Activated effector memory CD4-positive, alpha-beta T cell treated with Interleukin-2 at 50 U/mL for 16 hours (primary cell): ENCODE results near the gene JAM2.
"Not testable (repeated sequence)": the region's sequence is repeated elsewhere in the genome, so short reads cannot be mapped to it uniquely, and the experiment has no call there.

ENCODE experiments used
- DNase-seq: peaks from one replicate; pipeline ENCODE4 v3.0.0-alpha.2; 2020

JAM2 gene

GRCh38 chr21:25647647-25648046, 8.6 kb downstream of the JAM2 start:
- no peak for DNase-seq

GRCh38 chr21:25649146-25649545, 10.1 kb downstream of the JAM2 start:
- DNase-seq: no peak

GRCh38 chr21:25656412-25656811, 17.4 kb downstream of the JAM2 start:
- DNase-seq: no peak

GRCh38 chr21:25657140-25657539, 18.1 kb downstream of the JAM2 start:
- no peak for DNase-seq

- no peak for DNase-seq
Observed at GRCh38 chr21:25658427-25659035, 19.5 kb downstream of the JAM2 start.

GRCh38 chr21:25660233-25660632, 21.2 kb downstream of the JAM2 start:
- DNase-seq: no peak

- DNase-seq: no peak
Observed at GRCh38 chr21:25664491-25664931, 25.5 kb downstream of the JAM2 start.

GRCh38 chr21:25670726-25671125, 31.7 kb downstream of the JAM2 start:
- no peak for DNase-seq

GRCh38 chr21:25676451-25676850, 37.4 kb downstream of the JAM2 start:
- no peak for DNase-seq

GRCh38 chr21:25682382-25682781, 43.3 kb downstream of the JAM2 start:
- DNase-seq: no peak

- no peak for DNase-seq
Observed at GRCh38 chr21:25687787-25688186, 48.7 kb downstream of the JAM2 start.

GRCh38 chr21:25688275-25689155, 49.5 kb downstream of the JAM2 start:
- no peak for DNase-seq

- DNase-seq: no peak
Observed at GRCh38 chr21:25689226-25689625, 50.2 kb downstream of the JAM2 start.

GRCh38 chr21:25691976-25692375, 52.9 kb downstream of the JAM2 start:
- no peak for DNase-seq

GRCh38 chr21:25695461-25695860, 56.4 kb downstream of the JAM2 start:
- DNase-seq: not testable (repeated sequence)

GRCh38 chr21:25700741-25701140, 61.7 kb downstream of the JAM2 start:
- no peak for DNase-seq

- DNase-seq: no peak
Observed at GRCh38 chr21:25701529-25701928, 62.5 kb downstream of the JAM2 start.

- DNase-seq: peak; percentile 12
Observed at GRCh38 chr21:25708467-25709065, 69.5 kb downstream of the JAM2 start.

GRCh38 chr21:25709684-25710265, 70.7 kb downstream of the JAM2 start:
- no peak for DNase-seq

- no peak for DNase-seq
Observed at GRCh38 chr21:25710550-25710949, 71.5 kb downstream of the JAM2 start.

GRCh38 chr21:25714066-25714465, 75.0 kb downstream of the JAM2 start:
- DNase-seq: not testable (repeated sequence)

GRCh38 chr21:25717491-25718147, 78.6 kb downstream of the JAM2 start:
- no peak for DNase-seq

GRCh38 chr21:25721987-25722386, 82.9 kb downstream of the JAM2 start:
- no peak for DNase-seq
